Neural progenitor cell (in vitro differentiated cells): ENCODE measurements around the gene PTGDR.

Source experiments
- CTCF ChIP-seq: fragments of 200-600 bp; sonication (generic); IDR thresholded peaks from 2 replicates; pipeline ENCODE4 v1.5.1; 2017; ENCODE audit warnings: antibody characterized with exemption, mild to moderate bottlenecking
- EZH2 ChIP-seq: fragments of 200-600 bp; sonication (generic); IDR thresholded peaks from 2 replicates; pipeline ENCODE4 v1.6.1; 2017; ENCODE audit warnings: antibody characterized with exemption, mild to moderate bottlenecking, moderate library complexity

- no peak for TF ChIP-seq CTCF
- no peak for TF ChIP-seq EZH2
These were observed 1.6 kb downstream of the PTGDR start for GRCh38 chr14:52269100-52269499.
